ENCODE data around the gene HMGCS2.
"Not testable (repeated sequence)": the region's sequence is repeated elsewhere in the genome, so short reads cannot be mapped to it uniquely, and the experiment has no call there.

The HMGCS2 gene

DNA sequence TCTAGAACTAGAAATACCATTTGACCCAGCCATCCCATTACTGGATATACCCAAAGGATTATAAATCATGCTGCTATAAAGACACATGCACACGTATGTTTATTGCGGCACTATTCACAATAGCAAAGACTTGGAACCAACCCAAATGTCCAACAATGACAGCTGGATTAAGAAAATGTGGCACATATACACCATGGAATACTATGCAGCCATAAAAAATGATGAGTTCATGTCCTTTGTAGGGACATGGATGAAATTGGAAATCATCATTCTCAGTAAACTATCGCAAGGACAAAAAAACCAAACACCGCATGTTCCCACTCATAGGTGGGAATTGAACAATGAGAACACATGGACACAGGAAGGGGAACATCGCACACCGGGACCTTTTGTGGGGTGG lies 62.1 kb downstream of the HMGCS2 start:
- not testable (repeated sequence) for H3K4me1 ChIP-seq (ENCODE audit: control insufficient read depth in 1 of 2, insufficient read depth in 2 of 2, low read length in 2 of 2); H3K4me3 ChIP-seq (ENCODE audit: low read depth in 1 of 2, low read length in 2 of 2); H3K27me3 ChIP-seq (ENCODE audit: control insufficient read depth in 1 of 2, insufficient read depth in 2 of 2, low read length in 2 of 2); H3K9me3 ChIP-seq (ENCODE audit: control insufficient read depth in 1 of 2, low read length in 2 of 2); H3K36me3 ChIP-seq (ENCODE audit: control insufficient read depth in 1 of 2, insufficient read depth in 2 of 2, low read length in 2 of 2); H3K9ac ChIP-seq (ENCODE audit: low read depth in 1 of 2, low read length in 2 of 2); H3K27ac ChIP-seq (ENCODE audit: low read depth, low read length)

DNA sequence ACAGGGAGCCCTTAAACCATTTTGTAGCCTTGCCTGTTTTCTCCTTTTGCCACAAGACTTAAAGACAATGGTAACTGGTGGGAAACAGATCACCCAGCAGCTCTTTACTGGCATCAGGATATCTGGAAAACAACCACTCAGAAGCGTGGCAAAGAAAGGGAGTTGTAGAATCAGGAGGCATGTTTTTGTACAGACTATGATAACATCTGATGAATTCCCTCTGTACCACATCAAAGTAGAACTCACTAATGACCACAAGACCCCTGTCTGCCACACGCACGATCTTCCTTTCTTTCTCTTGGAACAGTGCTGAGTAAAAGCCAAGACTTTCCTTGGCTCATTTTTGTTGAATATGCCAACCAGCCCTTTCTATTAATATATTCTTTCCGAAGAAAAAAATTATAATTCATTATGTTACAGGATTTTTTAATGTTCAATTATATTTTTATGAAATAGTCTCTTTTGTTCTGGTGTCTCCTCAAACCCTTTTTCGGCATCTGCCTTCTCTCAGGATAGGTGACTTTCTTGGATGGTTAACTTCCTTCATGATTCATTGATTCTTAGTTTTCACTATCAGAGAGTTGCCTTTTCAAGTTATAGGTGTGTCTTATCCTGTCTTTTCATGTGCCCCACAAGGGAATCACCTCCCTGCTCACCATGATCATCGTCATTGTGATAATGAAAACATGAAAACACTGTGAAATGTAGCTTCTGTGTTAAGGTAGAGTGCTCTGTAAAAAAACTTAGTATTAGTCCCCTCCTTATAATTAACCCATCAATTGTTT lies 64.8 kb downstream of the HMGCS2 start:
- Histone ChIP-seq H3K36me3 (ENCODE audit: control insufficient read depth in 1 of 2, insufficient read depth in 2 of 2, low read length in 2 of 2) (no peaks in the 10 kb centered on the region), H3K27ac (ENCODE audit: low read depth, low read length) (no peak overlapping the region), H3K4me1 (ENCODE audit: control insufficient read depth in 1 of 2, insufficient read depth in 2 of 2, low read length in 2 of 2) (no peaks in the 10 kb centered on the region), H3K9ac (ENCODE audit: low read depth in 1 of 2, low read length in 2 of 2) (no peak overlapping the region), H3K4me3 (ENCODE audit: low read depth in 1 of 2, low read length in 2 of 2) (no peak overlapping the region), H3K27me3 (ENCODE audit: control insufficient read depth in 1 of 2, insufficient read depth in 2 of 2, low read length in 2 of 2) (no peaks in the 10 kb centered on the region), H3K9me3 (ENCODE audit: control insufficient read depth in 1 of 2, low read length in 2 of 2) (peaks cover 7 to 9% of the 10 kb centered on the region in 2 donors)

DNA sequence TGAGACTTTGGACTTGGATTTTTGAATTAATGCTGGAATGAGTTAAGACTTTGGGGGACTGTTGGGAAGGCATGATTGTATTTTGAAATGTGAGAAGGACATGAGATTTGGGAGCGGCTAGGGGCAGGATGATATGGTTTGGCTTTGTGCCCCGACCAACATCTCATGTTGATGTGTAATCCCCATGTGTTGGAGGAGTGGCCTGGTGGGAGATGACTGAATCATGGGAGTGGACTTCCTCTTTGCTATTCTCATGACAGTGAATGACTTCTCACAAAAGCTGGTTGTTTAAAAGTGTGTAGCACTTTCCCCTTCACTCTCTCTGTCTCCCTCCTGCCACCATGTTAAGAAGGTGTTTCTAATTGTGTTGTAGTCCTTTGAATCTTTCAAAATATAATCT lies 66.3 kb downstream of the HMGCS2 start:
- Histone ChIP-seq H3K4me1 (ENCODE audit: control insufficient read depth in 1 of 2, insufficient read depth in 2 of 2, low read length in 2 of 2) (no peaks in the 10 kb centered on the region), H3K9ac (ENCODE audit: low read depth in 1 of 2, low read length in 2 of 2) (no peak overlapping the region), H3K27me3 (ENCODE audit: control insufficient read depth in 1 of 2, insufficient read depth in 2 of 2, low read length in 2 of 2) (no peaks in the 10 kb centered on the region), H3K4me3 (ENCODE audit: low read depth in 1 of 2, low read length in 2 of 2) (no peak overlapping the region), H3K9me3 (ENCODE audit: control insufficient read depth in 1 of 2, low read length in 2 of 2) (peaks cover 7 to 9% of the 10 kb centered on the region in 2 donors), H3K36me3 (ENCODE audit: control insufficient read depth in 1 of 2, insufficient read depth in 2 of 2, low read length in 2 of 2) (no peaks in the 10 kb centered on the region), H3K27ac (ENCODE audit: low read depth, low read length) (no peak overlapping the region)

DNA sequence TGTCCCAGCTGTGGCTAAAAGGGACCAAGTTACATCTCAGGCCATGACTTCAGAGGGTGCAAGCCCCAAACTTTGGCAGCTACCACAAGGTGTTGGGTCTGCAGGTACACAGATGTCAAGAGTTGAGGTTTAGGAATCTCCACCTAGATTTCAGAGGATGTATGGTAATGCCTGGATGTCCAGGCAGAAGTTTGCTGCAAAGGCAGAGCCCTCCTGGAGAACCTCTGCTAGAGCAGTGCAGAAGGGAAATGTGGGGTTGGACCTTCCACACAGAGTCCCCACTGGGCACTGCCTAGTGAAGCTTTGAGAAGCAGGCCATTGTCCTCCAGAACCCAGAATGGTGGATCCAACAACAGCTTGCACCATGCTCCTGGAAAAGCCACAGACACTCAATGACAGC lies 67.0 kb downstream of the HMGCS2 start:
- Histone ChIP-seq H3K4me3 (ENCODE audit: low read depth in 1 of 2, low read length in 2 of 2) (no peak overlapping the region), H3K9me3 (ENCODE audit: control insufficient read depth in 1 of 2, low read length in 2 of 2) (peaks cover 7 to 9% of the 10 kb centered on the region in 2 donors), H3K4me1 (ENCODE audit: control insufficient read depth in 1 of 2, insufficient read depth in 2 of 2, low read length in 2 of 2) (no peaks in the 10 kb centered on the region), H3K27me3 (ENCODE audit: control insufficient read depth in 1 of 2, insufficient read depth in 2 of 2, low read length in 2 of 2) (no peaks in the 10 kb centered on the region), H3K9ac (ENCODE audit: low read depth in 1 of 2, low read length in 2 of 2) (no peak overlapping the region), H3K36me3 (ENCODE audit: control insufficient read depth in 1 of 2, insufficient read depth in 2 of 2, low read length in 2 of 2) (no peaks in the 10 kb centered on the region), H3K27ac (ENCODE audit: low read depth, low read length) (no peak overlapping the region)

DNA sequence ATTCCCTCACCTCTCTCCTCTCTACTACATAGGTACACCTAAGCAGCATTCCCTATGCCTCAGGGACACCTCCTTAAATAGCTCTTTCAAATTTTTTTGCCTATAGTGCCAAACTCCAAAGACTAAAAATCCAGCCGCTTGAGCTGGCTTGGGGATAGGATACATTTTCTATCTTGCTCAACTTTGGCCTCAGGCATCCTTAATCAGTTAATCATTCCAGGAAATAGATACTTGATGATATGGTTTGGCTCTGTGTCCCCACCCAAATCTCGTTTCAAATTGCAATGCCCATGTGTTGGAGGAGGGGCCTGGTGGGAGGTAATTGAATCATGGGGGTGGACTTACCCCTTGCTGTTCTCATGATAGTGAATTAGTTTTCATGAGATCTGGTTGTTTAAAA lies 68.4 kb downstream of the HMGCS2 start:
- Histone ChIP-seq H3K9ac (ENCODE audit: low read depth in 1 of 2, low read length in 2 of 2) (no peak overlapping the region), H3K9me3 (ENCODE audit: control insufficient read depth in 1 of 2, low read length in 2 of 2) (peaks cover 7 to 9% of the 10 kb centered on the region in 2 donors), H3K27me3 (ENCODE audit: control insufficient read depth in 1 of 2, insufficient read depth in 2 of 2, low read length in 2 of 2) (no peaks in the 10 kb centered on the region), H3K27ac (ENCODE audit: low read depth, low read length) (no peak overlapping the region), H3K36me3 (ENCODE audit: control insufficient read depth in 1 of 2, insufficient read depth in 2 of 2, low read length in 2 of 2) (no peaks in the 10 kb centered on the region), H3K4me3 (ENCODE audit: low read depth in 1 of 2, low read length in 2 of 2) (no peak overlapping the region), H3K4me1 (ENCODE audit: control insufficient read depth in 1 of 2, insufficient read depth in 2 of 2, low read length in 2 of 2) (no peaks in the 10 kb centered on the region)
